Fibroblast of gingiva (primary cell): ENCODE results near the gene ACSF3.

Experiments used
- DNase-seq: peaks from one replicate; pipeline ENCODE4 v3.0.0-alpha.2; 2011; ENCODE audit warnings: low read depth

Gene ACSF3

DNA sequence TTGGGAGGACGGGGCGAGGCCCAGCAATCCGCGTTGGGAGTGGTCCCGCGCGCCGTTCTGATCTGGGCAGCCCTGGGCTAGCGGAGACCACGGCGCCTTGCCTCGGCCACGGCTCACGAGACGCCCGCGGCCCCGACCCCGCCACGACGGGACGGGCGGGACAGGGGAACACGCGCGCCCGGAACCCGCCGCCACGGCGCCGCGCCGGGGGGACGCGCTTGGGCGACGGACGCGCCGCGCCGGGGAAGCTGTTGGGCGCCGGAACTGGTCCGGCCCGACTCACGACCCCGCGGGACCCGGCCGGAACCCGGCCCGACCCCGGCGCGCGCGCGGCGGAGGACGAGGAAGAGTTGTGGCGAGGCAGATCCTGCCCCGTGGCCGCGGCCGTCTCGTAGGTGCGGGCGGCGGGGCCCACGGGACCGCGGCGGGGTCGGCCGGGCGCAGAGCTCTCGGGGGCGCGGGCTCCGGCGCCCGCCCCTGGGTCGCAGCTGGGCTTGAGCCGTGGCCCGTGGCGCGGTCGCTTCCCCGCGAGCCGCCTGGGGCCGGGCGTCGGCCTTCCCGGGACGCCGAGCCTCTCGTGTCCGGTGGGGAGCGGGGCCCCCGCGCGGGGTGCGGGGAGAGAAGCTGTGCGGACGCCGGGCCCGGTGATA is at the start of gene ACSF3:
Gene ACSF3 (plus strand): TSS at position 251 of the 650 bp plus-strand sequence. CDS start 6,830 bp downstream, outside the sequence.
- DNase-seq: peak; percentile 59

DNA sequence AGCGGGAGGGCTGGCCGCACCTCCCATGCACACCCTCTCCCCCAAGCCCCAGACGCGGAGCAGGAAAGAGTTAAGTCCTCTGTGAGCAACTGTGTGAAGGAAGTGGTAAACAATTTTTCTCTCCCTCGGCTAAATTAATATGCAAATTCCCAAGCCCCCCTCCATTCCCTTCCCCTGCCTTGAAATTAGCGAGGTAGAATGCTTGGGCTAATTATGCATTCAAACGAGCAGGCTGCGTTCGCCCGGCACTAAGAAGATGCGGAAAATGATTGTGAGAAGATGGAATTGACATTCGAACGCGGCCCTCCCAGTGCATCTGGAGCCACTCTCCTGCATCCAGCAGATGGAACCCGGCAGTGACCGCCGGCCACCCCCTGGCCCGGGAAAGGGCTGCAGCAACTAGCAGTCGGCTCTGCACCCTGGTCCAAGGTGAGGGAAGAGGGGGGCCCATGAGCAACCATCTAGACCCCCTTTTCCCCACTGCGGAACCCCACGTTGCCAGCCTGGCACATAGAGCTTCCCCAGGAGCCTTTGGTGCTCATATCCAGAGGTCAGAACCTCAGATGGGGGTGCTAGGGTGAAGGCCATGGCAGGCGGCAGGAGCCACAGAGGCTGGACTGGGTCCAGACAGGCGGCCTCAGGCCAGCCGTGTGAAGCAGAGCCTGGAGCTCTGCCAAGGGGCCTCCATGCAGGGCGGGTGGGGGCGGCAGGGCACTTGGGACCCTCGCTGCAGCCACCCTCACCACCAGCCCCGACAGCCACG is 49.1 kb upstream of the ACSF3 start:
- DNase-seq: no peak

DNA sequence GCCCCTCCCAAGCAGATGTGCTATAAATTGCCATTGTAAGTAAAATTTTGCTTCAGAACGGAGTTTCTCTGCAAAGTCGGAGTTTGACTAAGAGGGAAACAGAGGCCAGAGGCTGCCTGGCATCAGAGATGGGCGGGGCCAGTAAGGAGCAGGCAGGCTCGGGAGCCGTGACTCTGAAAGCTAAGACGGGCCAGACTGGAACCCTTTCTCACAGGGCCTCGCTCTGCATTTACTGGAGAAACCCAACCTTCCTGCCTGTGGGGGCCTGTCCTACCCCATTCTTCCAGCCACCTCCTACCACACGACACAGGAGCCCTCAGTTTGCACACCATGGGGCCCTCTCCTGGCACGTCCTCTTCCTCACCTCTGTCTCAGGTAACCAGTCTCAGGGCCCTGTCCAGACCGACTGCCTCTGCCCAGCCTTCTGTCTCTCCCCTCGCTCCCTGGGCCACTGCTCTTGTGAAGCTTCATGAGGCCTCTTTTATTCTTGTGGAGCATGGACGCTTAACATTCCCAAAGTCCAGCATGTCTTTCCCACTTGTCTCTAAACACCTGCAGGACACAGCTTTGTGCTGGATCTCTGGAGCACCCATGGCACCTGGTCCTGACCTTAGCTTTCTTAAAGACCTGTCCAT is 48.4 kb upstream of the ACSF3 start:
- DNase-seq: no peak

DNA sequence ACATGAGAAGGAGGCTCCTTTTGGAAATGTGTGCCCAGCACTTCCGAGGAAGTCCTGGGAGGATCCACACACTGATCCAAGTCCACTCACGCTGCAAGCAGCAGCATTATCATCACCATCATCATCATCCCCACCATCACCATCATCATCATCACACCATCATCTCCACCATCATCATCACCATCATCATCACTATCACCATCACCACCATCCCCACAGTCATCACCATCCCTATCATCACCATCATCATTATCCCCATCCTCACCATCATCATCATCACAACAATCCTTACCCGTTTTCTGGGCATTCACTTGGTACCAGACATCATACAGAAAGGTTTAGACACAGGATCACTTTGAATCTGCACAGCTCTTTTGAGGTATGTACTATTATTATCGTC is 47.8 kb upstream of the ACSF3 start:
- no peak for DNase-seq

DNA sequence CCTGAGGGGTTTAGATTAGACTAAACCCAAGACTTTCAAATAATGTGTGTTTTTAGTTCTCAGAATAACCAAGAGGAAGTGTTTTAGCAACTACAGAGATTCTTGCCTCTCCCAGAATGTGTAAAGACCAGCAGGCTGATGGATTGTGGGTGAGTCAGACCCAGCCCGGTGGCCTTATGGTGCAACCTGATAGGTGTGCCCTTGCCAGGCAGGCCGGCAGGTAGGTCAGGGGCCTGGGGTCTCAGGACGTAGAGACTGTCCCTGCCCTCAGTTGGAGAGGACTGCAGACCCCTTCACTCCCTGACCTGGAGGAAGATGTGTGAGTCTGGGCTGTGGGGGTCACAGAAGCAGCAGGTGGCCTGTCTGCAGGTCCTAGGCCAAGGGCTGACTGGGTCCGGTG is 47.2 kb upstream of the ACSF3 start:
- no peak for DNase-seq

DNA sequence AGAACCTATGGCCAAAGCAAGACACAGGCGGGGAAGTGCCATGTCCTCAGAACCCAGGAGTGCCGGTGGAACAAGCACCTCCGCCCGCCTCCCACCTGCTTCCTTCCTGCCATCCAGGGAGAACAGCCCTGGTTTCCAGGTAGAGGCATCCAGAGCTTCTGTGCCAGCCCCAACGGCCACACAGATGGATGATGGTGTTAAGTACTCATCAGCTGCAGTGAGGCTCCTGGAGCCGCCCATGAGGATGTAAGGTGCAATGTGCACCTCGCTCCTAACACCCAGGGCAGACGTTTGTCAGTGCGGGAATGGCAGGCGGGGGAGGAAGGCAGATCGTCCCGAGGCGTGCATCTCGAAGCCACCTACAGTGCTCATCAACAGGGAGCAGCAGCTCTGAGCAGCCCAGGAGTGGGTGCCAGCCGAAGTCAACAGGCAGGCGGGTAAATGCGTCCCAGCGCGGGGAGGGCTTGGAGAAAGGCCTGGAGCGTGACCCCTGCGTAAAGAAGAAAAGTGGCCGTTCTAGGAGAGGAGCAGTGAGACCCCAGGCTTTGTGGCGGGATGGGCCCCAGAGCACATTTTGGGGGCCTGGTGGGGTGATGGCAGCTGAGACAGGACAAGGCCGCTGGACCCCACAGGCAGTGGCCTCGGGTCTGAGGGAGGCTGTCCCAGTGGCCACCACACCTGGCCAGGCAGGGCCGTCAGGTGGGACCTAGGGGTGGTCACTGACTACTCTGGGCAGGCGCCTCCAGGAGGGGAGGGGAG is 46.1 kb upstream of the ACSF3 start:
- no peak for DNase-seq

DNA sequence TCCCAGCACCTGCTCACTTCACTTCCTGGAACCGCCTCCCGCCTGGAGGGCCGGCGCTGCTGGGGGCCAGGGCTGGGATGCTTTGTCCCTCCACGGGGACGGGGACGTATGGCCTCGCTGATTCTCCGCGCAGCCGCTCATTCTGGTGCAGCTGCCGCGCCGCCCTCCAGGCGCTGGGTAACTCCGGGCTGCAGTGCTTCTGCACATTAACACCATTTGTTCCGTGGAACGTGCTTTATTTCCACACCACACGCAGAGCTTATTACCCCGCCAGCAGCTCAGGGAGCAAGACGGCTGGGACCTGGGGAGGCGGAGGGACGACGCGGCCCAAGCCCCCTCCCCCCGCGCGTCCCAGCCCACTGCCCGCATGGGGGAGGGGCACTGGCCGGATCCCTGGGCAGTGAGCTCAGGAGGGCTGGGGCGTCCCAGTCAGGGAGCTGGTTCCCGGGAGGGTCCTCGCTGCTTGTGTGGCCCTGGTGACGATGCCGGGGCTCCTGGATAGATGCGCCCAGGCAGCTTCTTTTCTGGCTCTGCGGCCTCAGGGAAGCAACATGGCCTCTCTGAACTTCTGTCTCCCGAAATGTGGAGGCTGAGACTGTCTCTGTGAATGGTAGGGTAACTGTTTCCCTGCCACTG is 45.4 kb upstream of the ACSF3 start:
- DNase-seq: no peak

DNA sequence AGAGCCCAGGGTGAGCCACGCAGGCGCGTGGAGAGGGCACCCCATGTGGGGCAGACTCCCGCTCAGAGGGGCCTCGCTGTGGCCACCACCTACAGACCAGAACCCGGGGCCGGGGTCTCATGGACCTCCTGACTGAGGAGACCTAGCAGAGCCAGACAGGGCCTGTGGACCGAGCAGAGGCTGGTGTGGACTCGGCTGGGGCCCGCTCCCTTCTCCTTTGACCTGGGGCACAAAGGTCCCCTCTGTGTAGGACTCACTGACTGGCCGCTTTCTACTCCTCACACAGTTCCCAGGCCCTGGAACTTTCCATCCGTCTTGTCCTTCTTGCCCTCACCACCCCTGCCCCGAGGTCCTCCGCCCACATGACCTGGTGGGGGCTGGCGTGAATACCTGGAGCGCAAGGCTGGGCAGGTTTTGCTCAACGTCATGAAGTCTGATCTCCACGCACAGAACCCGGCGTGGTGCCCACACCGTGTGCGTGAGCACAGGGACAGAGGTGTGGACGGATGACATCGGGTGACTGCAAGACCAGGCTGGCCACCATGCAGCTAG is 44.7 kb upstream of the ACSF3 start:
- DNase-seq: no peak

DNA sequence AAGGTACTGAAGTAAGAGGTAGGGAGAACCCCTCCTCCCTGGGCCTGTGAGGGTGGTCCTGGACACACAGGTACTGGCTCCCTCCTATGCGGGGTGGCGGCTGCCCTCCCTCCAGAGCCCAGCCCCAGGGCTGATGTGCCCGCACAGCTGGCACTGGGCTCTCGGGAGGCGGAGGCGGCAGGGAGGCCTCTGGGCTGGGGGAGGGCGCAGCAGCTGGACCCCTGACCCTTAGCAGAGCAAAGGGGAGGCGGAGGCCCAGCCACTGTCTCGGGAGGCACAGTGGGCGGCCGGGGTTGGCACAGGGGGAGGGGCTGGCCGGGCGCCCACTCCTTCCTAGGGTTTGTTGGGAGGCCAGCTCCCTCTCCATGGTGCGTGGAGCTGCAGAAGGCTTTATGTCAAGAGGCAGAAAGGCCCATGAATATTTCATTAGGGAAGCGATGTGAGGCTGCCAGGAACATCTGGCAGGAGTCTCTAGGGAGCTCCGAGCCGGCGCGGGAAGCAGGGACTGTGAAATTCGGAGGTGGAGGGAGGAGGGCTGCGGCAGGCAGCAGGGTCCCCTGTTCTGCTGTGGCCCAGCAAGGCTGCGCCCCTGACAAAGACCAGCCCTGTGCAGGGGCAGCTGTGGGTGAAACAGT is 44.1 kb upstream of the ACSF3 start:
- DNase-seq: peak; percentile 47

DNA sequence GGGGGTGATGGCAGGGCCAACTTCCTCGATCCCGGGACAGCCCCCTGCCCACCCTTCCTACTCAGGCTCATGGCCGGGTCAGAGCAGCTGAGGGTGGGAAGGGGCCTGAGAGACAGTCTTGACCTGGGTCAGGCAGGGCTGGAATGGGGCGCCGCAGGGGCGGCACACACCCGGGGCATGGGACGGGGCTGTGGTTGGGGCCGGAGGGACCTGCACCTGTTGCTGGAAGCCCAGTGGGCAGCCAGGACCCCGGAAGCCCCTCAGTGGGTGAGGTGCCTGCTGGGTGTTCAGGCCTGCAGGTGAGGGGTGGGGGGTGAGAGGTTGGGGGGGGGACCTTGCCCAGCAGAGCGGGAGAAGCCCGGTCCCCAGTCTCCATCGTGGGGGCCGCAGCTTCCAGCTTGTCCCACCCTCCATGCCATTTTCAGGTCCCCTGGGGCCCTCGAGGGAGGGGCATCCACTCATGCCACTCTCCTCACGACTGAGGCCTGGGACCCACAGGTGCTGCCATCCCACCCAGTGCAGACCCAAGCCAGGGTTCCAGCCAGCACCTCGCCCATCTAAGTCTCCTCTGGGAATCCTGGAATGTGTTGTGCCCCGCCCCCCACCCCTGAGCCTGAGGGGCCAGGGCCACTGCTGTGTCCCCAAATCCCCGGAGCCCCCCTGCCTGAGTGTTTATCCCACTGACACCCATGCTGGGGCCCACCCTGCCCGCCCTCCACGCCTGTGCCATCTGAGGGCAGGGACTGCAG is 43.4 kb upstream of the ACSF3 start:
- no peak for DNase-seq

DNA sequence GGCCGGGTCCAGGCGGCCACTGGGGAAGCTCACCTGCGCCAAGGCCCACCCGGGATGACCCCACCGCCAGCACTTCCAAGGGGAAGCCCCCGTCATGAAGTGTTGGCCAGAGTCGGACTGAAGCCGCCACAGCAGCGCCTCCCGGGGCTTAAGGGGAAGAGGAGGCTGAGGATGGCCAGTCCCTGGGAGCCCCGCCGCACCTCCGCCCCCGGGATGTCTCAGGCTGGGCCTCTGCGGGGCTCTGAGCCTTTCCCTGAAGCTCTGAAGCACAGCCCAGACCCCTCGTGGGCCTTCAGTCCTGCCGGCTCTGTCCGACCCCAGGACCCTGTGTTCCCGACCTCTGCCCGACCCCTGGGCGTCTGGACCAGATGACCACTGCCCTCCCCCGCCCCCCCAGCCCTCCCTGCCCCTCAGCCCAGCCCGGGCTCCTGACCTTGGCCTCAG is 42.8 kb upstream of the ACSF3 start:
- DNase-seq: no peak

DNA sequence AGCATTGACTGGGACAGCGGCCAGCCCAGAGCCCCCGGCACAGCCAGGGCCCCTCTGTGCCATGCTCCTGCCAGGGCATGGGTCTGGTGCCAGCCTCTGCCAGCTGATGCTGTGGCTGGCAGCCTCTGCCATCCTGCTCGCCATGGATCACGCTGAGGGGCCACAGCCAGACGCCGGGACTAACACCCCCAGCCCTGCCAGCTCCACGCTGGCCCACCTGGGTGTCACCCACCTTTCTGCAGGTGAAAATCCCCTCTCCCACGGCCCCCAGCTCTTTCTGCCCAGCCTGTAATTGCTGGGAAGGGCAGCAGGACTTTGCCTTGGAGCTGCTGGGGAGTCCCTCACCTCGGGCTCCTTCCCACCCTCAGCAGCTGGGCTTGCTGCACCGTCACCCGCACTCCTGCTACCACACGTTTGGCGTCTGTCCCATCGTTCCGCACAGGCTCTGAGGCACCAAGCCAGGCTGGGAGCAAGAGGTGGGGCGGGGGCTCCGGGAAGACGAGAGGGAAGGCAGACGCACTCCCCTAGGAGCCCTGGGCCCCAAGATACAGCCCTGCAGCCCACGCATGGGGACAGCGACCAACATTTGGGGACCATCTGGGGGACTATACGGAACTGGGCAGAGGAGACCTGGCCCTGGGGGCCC is 42.0 kb upstream of the ACSF3 start:
- DNase-seq: no peak

DNA sequence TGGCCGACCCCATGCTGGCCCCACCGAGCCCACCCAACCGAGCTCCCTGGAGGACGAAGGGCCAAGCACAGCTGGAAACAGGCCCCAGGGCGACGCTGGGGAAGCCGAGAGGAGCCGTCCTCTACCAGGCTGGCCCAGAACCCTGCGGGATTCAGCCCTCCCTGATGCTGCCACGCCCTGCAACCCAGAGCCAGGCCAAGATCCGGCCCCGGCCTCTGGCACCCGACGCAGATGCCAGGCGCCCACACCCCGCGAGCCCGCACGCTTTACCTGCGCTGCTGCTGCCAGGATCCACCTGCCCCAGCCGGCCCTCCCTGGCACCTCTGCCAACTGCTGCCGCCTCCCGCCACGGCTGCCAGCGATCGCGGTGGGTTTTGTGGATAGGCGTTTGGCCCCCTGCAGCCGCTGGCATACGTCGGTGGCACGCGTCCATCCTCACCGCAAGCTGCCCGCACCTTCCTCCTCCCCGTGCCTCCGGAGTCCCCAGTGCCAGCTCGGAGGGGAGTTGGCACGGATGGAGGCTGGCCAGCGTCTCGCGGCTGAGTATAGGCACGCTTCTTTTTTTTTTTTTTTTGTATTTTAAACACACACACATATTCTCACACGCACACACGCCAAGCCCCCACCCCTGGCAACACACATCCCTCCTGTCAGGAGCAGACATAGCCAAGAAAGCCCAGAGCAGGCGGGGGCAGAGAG is 41.3 kb upstream of the ACSF3 start:
- no peak for DNase-seq

DNA sequence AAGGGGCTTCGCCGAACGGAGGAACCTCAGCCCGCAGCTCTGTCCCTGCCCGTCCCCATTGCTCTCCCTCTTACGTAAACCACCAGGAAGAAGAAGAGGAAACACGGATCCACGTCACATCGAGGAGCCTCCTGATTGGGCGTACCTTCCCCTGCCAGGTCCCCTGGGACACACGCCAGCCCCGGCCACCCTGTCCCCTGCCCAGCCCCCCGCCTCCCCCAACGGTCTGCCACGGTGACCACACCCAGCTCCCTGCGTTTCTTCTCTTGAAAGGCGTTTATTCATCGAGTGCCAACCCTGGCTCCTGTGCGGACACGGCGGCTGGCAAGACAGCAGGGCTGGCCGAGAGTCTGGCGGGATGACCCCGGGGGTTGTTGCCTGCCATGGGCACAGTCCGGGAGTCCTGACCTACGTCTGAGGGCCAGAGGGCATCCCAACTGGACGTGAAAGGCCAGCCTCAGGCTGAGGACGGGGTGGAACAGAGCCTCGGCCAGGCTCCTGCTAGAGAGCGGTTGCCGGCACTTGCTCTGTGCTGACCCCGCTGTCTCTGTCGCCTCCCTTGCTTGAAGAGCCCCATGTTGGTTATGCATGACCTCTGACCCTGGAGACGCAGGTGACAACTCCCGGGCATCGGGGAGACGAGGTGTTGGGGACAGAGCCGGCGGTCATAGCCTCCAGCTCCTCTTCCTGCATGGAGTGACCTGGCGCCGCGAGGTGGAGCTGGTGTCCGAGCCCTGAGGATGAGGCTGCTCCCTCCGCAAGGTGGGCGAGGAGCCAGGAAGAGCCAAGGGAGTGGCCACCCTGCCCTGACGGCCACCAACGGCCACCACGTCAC is 40.5 kb upstream of the ACSF3 start:
- DNase-seq: peak; percentile 55

DNA sequence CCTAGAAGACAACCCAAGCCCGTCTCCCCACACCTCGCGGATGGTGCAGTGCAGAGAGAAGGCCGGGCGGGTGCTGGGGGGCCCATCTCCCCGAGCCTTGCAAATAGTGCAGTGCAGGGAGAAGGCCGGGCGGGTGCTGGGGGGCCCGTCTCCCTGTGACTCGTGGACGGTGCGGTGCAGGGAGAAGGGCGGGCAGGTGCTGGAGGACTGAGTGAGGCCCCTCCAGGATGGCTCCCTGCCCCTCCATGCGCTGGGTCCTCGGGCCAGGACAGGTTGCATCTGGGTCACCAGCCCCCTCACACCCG is 40.0 kb upstream of the ACSF3 start:
- no peak for DNase-seq

DNA sequence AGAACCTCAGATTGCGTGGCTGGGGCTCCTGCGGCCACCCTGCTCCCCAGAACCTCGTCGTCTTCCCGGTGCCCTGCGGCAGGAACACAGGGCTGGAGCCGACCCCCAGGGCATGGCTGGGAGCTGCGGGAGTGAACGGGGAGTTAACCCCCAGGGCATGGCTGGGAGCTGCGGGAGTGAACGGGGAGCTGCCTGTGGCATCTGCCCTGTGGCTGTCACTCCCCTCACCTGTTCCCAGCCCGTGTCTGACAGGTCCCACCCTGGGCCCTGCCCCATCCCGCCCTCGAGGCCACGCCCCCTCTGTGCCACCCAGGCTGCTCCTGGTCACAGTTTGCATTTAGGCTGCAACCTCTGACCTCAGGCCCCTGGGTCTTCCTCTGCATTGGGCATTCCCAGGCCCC is 39.4 kb upstream of the ACSF3 start:
- no peak for DNase-seq

DNA sequence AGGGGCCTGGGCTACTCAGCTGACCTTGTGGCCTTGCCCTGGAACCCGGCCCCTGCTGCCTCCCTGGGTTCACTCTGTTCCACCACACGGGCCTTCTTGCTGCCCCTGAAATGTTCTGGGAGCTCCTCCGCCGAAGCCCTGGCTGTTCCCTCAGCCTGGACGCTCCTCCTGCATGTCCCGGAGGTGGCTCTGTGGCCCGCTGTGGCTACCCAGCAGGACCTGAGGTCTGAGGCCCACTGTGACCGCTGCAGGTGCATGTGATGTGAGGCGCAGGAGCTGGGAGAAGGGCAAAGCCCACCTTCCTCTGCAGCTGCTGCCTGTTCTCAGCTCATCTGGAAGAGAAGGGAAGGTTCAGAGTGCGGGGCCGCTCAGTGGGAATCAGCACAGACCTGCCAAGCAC is 38.9 kb upstream of the ACSF3 start:
- DNase-seq: no peak

DNA sequence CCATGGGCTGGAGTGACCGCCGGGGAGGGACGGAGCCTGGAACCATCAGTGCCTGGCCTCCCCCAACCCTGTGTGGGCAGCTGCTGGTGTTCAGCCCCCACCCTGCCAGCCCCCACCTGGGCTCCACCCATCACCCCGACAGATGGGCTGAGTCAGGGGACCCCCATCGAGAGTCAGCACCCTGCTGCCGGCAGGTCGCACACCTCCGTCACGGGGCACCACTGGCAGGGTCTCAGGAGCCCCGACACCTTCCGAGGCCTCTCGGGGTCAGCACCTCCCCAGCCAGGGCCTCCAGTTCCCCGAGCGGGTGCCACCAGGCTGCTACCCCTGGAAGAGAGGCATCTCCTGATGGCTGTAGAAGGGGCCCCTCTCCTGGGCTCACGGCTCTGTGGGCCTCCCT is 38.3 kb upstream of the ACSF3 start:
- no peak for DNase-seq
